ENCODE measurements around the gene AUH.

GRCh38 chr9:91391818-91392217 is 30.1 kb upstream of the AUH start:
- TF ChIP-seq REST (IDR thresholded peaks at IDR 0.05; ENCODE audit: borderline replicate concordance) (no peak), CTCF (IDR thresholded peaks at IDR 0.05; ENCODE audit: poor library complexity, severe bottlenecking) (no peak), SMC3 (conservative IDR thresholded peaks at IDR 0.05; ENCODE audit: poor library complexity) (no peak), POLR2AphosphoS5 (IDR thresholded peaks at IDR 0.05) (no peak), RAD21 (conservative IDR thresholded peaks at IDR 0.05) (no peak), EZH2 (IDR thresholded peaks at IDR 0.05; ENCODE audit: borderline replicate concordance, insufficient read depth, low read length, poor library complexity, severe bottlenecking) (no peak), EP300 (conservative IDR thresholded peaks at IDR 0.05; ENCODE audit: poor library complexity, severe bottlenecking) (no peak)
